GM18498 (cell line): ENCODE results near the gene FIZ1.
"Not testable (repeated sequence)": the region's sequence is repeated elsewhere in the genome, so short reads cannot be mapped to it uniquely, and the experiment has no call there.

Source experiments
- ATAC-seq: cut with Tn5 transposase; IDR thresholded peaks from one replicate; pipeline ENCODE4 v1.9.1; 2021; ENCODE audit warnings: mild to moderate bottlenecking, moderate library complexity; ENCODE audit not compliant: unreplicated experiment

Gene FIZ1

DNA sequence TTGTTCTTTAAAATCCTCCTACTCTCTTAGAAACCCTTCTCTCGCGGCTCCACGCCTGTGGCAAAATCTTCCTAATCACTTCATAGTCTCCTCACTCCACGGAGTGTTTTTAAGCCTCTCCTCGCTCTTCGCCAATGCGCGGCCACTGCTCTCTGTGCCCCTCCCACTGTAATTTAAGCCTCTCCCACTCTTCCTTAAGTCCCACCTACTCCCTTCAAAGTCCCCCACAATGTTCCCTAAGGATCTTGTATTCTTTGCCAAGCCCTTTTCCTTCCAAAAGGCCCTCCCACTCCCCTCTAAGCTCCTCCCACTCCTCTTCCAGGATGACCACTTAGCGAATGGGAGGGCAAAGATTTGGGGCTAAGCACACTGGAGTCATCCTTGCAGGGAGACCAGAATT, 1.3 kb downstream of the FIZ1 start:
- no peak for ATAC-seq

- no peak for ATAC-seq
Measured at GRCh38 chr19:55597501-55597921, 1.8 kb downstream of the FIZ1 start.

DNA sequence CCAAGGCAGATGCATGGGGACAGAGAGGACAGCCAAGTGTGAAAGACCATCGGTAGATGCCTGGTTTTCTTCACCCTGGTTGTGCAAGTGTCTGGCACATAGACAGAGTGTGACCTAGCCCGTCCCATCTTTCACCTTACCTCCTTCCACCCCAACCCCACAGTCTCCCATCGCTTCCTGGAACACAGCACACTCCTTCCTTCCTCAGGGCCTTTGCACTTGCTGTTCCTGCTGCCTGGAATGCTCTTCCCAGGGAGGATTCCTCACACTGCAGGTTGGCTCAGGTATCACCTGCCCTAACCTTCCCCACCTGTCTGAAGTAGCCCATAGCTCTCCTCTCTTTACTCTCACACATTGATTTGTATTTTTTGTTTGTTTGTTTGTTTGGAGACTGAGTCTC, 3.0 kb downstream of the FIZ1 start:
- no peak for ATAC-seq

DNA sequence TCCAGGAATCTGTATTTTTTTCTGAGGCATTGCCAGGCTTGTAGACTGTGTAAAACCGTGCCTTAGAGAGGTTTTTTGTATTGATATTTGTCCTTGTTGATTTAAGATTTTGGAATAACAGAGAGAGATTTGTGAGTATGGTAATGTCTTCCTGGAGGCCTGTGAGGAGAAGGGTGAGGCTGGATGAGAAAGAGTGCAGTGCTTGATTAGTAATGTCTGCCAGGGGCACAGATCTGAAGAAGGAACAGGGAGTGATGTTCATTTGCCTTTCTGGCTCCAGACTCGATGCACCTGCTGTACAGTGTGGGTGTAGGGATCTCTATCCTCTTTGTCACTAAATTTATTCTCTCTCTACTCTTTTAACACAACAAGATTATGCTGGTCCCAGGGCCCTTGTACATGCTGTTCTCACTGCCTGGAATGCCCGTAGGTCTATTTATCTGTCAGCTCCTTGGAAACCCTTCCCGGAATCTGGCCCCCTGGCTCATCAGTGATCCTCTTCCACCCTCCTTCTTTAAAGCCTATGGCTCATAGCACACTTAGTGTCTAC, 4.2 kb downstream of the FIZ1 start:
- ATAC-seq, result no peak

GRCh38 chr19:55593096-55593772, 6.1 kb downstream of the FIZ1 start:
- ATAC-seq, result no peak

DNA sequence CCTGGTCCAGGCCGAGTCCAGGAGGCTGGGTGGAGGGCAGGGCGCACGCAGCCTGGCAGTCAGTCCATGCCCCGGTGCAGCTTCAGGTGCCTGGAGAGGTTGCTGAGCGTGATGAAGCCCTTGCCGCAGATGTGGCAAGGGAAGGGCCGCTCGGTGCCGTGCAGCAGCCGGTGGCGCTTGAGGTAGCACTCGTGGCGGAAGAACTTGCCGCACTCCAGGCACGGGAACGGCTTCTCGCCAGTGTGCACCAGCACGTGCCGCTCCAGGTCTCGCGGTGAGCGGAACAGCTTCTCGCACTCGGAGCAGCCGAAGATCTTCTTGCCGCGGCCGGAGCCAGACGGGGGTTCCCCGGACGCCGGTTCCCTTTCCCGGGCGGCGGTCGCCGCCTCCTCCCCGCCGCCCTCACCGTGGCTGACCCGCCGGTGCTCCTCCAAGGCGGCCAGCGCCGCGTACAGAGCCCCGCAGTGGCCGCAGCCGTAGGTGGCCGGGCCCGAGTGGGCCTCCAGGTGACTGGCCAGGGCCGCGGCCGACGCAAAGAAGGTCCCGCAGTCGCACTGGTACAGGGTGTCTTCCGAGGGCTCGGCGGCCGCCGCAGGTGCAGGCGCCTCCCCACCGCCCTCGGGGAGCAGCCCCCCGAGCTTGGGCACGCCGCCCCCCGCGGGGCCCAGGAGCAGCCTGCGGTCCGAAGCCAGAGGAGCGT, 6.8 kb downstream of the FIZ1 start:
- ATAC-seq, result no peak

DNA sequence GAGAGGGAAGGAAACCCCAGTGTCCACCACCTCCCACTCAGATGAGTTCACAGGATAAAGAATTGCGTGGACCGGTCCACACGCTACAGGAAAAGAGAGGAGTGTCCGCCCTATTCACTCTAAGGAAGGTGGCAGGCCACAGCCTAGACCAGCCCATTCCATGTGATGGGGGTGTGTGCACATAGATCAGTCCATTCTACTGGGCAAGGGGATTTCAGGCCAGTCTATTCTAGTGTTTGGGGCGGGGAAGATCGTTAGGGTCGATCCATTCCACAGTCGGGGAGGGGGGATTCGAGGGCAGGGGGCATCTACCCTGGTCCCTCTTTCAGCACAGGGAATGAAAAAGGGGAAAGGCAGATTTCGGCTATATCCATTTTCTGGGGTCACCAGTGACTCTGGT, 7.8 kb downstream of the FIZ1 start:
- no peak for ATAC-seq

DNA sequence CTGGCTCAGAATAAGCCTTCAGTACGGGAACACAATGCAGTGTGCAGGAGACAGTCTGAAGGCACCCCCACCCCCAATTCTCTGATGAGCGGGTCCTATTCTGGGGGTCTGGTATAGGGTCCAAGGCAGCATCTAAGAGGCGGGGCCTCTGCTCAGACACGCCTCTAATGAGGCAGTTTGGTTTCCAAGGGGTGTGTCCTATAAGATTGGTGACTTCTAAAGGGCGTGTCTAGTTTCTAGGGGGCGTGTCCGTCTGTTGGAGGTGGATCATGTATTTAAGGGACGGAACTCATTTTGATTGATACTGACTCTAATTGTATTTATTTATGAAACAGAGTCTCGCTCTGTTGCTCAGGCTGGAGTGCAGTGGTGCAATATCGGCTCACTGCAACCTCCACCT, 8.7 kb downstream of the FIZ1 start:
- ATAC-seq, result no peak

- ATAC-seq, result no peak
Measured at GRCh38 chr19:55590109-55590508, 9.2 kb downstream of the FIZ1 start.

DNA sequence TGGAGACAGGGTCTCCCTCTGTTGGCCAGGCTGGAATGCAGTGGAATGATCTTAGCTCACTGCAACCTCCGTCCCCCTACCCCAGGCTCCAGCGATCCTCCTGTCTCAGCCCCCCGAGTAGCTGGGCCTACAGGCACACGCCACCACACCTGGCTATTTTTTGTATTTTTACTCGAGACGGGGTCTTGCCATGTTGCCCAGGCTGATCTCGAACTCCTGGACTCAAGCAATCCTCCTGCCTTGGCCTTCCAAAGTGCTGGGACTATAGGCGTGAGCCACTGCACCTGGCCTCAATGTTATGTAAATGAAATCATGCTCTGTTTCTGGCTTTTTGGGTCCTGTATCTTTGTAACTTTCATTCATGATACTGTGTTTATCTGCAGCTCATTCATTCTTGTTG, 10.6 kb downstream of the FIZ1 start:
- no peak for ATAC-seq

GRCh38 chr19:55586976-55587668, 12.2 kb downstream of the FIZ1 start:
- peak; percentile 81 for ATAC-seq

GRCh38 chr19:55585658-55586339, 13.5 kb downstream of the FIZ1 start:
- ATAC-seq, result no peak

DNA sequence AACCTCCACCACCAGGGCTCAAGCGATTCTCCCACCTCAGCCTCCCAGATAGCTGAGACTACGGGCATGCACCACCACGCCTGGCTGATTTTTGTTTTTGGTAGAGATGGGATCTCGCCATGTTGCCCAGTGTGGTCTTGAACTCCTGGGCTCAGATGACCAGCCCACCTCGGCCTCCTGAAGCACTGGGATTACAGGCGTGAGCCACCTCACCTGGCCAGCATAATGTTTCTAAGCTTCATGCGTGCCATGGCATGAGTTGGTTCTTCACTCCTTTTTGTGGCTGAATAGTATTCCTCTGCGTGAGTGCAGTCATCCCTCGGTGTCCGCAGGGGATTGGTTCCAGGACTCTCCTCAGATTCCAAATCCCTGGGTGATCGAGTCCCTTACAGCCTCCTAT, 14.4 kb downstream of the FIZ1 start:
- ATAC-seq, result no peak

DNA sequence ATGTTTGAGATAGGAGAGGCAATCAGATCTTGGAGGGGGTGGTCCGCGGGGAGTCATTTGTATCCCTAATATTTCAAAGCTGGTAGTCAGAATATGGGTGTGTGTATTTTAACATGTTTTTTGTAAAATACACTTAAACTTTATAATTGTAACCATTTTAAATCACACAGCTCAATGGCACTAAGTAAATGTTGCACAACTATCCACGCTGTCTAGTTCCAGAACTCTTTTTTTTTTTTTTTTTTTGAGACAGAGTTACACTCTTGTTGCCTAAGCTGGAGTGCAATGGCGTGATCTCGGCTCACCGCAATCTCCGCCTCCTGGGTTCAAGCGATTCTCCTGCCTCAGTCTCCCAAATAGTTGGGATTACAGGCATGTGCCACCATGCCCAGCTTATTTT, 15.4 kb downstream of the FIZ1 start:
- ATAC-seq, result not testable (repeated sequence)

DNA sequence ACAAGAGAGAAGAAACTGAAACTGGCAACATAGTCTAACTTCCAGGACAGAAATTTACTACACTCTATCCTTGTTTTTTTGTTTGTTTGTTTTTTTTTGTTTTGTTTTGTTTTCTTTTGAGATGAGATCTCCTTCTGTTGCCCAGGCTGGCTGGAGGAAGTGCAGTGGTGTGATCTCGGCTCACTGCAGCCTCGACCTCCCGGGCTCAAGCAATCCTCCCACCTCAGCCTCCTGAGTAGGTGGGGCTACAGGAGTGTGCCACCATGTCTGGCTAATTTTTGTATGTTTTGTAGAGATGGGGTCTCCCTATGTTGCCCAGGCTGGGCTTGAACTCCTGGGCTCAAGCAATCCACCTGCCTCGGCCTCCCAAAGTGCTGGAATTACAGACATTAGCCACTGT, 17.0 kb downstream of the FIZ1 start:
- ATAC-seq, result not testable (repeated sequence)

DNA sequence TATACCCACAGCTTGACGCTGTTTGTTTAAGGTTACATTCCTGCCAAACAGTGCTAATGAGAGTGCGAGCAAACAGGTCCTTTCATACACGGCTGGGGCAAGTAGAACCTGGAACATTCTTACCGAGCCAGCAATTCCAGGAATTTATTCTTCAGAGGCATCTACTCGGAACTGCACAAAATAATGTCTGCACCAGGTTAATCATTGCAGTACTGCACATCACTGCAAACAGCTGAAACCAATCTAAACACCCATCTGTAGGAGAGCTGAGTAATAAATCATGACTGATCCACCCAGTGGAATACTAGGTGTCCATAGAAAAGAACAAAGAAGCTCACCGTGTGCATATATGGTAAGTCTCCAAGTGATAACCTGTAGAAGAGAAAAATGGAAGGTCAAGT, 17.5 kb downstream of the FIZ1 start:
- ATAC-seq, result no peak

GRCh38 chr19:55581145-55581822, 18.0 kb downstream of the FIZ1 start:
- ATAC-seq, result no peak

GRCh38 chr19:55580628-55581144, 18.6 kb downstream of the FIZ1 start, which contains the start of gene ZNF579:
Gene ZNF579 (minus strand): TSS chr19:55580848. CDS start chr19:55579639, 1,209 bp downstream.
- ATAC-seq, result no peak

DNA sequence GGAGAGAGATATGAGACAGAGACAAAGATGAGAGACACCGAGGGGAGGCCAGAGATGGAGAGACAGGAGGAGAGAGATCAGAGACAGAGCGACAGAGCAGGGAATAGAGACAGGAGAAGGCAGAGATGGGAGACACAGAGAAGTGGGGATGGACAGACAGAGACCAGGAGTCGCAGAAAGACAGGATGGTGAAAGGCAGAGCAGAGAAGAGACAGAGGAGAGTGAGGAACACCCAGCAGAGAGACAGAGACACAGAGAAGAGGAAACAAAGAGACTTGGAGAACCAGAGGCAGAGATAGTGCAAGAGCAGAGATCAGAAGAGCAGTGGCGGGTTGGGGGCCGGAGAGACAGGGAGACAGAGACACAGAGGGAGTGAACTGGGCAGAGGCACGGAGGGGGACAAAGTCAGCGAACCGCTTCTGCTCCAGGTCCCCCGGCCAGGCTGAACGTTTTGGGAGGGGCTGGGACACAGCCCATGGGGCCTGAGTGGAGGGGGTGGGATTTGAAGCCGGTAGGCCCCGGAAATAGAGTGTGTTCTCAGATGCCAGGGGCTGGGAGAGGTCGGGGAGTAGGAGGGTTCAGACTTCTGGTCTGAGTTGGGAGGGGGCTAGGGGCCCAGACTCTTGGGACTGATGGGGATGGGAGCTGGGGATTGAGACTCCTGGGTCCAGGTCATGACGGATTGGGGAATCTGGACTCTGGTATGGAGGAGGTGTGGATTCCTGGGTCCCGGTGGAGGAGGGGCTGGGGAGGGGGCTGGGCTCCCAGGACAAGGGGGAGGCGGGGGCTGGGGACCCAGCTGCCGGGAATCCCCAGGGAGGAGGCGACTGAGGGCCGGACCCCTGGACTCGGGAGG, 19.3 kb downstream of the FIZ1 start:
- ATAC-seq, result no peak
